ENCODE results near the gene PCNT. TPM values are rescaled to one million over a fixed set of nuclear protein-coding genes. Genes with fewer than 3 reads are reported as not detected.

The PCNT gene
- total and polyA plus RNA-seq, 2 donors (not counting 1 experiment from before 2014, with no cell fraction given): 20.3 to 58.1 TPM

DNA sequence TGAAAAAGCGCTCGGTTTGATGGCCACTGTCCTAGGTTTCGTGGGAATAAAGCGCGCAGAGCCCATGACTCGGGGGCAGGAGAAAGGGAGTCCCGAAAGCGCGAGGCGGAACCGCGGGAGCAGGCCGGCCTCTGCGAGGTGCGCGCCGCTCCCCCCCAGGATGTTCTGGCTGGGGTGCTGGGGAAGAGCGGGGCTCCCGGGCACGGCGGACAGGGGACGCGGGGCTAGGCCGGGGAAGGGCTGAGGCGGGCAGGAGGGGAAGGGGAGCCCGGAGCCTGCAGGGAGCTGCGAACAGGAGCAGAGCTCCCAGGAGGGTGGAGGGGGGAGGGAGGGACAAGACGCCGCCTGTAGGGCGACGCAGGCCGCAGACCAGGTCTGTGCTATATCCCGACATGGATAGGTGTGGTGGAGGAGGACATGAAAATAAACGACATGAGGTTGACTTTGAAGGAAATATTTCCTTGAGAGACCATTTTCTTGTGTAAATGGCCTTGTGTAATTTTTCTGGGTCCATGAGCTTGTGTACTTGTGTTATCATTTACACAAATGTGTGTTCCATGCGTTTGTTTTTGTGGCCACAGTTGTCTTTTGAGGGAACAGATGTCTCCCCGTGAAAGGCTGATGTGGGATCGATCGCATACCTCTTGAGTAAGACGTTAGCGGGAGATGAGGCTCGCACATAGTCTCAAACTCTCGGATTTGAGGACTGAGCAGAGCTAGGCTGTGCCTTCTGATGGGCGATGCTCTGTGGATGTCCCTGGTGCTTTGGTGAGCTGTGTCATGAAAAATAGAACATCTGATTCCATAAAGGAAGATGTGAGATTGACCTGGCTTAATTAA lies 1.3 kb downstream of the PCNT start:
- no peak for ATAC-seq (ENCODE audit: low read depth)
- WGBS (ENCODE audit: insufficient coverage): 13% methylated on average over 43 of the region's 43 CpGs
- Histone ChIP-seq H3K9ac (ENCODE audit: low read length) (peak overlapping the region; percentile 87), H3K36me3 (replicated peaks in 1 of 2; ENCODE audit: control extremely low read depth in 1 of 2, control insufficient read depth in 1 of 2, extremely low read depth in 1 of 2, insufficient read depth in 2 of 2, low read length in 1 of 2) (peaks cover 0 to 2% of the 10 kb centered on the region in 2 experiments), H2AFZ (ENCODE audit: insufficient read depth, low read depth, low read length, poor library complexity, severe bottlenecking) (peak overlapping the region; percentile 89), H3K9me3 (ENCODE audit: control extremely low read depth in 1 of 3, control insufficient read depth in 2 of 3, insufficient read depth in 1 of 3, low read length in 2 of 3) (no peaks in the 10 kb centered on the region), H3K4me1 (ENCODE audit: control insufficient read depth in 2 of 2, insufficient read depth in 2 of 2, low read length in 2 of 2) (peaks cover 16 to 23% of the 10 kb centered on the region in 2 donors), H3K79me2 (ENCODE audit: control insufficient read depth, insufficient read depth, low read length) (peaks cover 37% of the 10 kb centered on the region), H4K20me1 (ENCODE audit: control insufficient read depth, insufficient read depth, low read length, poor library complexity, severe bottlenecking) (no peaks in the 10 kb centered on the region), H3K4me3 (ENCODE audit: control extremely low read depth in 1 of 5, extremely low read depth in 1 of 5, insufficient read depth in 1 of 5, low read depth in 2 of 5, low read length in 4 of 5) (peak overlapping the region; percentile 26 to 79 (median 70)), H3K4me2 (replicated peaks; ENCODE audit: low read depth, low read length, poor library complexity, severe bottlenecking) (peak overlapping the region; percentile 97), H3K27me3 (replicated peaks in 1 of 4; ENCODE audit: control extremely low read depth in 1 of 4, control insufficient read depth in 3 of 4, insufficient read depth in 4 of 4, low read length in 3 of 4) (peaks cover 0 to 3% (median 0%) of the 10 kb centered on the region in 4 experiments), H3K27ac (ENCODE audit: low read length in 2 of 2) (peak overlapping the region in 1 of 2 donors; percentile 26)
- DNase-seq: peak; percentile 60
- Mint-ChIP-seq H3K27ac (peak overlapping the region; percentile 81), H3K9me3 (ENCODE audit: insufficient read depth) (no peaks in the 10 kb centered on the region), H3K4me1 (peaks cover 24% of the 10 kb centered on the region), H3K4me3 (peak overlapping the region; percentile 88), H3K27me3 (no peaks in the 10 kb centered on the region)
- no peak for TF ChIP-seq EZH2 (IDR thresholded peaks at IDR 0.05; ENCODE audit: borderline replicate concordance, insufficient read depth, low read depth, low read length, poor library complexity, severe bottlenecking)
- TF ChIP-seq, protein P1, sequence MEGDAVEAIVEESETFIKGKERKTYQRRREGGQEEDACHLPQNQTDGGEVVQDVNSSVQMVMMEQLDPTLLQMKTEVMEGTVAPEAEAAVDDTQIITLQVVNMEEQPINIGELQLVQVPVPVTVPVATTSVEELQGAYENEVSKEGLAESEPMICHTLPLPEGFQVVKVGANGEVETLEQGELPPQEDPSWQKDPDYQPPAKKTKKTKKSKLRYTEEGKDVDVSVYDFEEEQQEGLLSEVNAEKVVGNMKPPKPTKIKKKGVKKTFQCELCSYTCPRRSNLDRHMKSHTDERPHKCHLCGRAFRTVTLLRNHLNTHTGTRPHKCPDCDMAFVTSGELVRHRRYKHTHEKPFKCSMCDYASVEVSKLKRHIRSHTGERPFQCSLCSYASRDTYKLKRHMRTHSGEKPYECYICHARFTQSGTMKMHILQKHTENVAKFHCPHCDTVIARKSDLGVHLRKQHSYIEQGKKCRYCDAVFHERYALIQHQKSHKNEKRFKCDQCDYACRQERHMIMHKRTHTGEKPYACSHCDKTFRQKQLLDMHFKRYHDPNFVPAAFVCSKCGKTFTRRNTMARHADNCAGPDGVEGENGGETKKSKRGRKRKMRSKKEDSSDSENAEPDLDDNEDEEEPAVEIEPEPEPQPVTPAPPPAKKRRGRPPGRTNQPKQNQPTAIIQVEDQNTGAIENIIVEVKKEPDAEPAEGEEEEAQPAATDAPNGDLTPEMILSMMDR (IDR thresholded peaks at IDR 0.05): peak; percentile 21
- ChIA-PET POLR2A (no interaction called here), CTCF (interaction anchor here (0.6 to 1.6 kb wide), 6 partner anchors 24 to 182 kb away, joined by 3 to 11 read pairs (median 4); partner anchors contain the start of gene MCM3AP)
- intact Hi-C loops (cut with micrococcal nuclease): loop anchor here (2.0 kb wide), 1 partner anchor 182 kb away; no protein-coding TSS in a partner anchor

All from B cell (primary cell).